ENCODE results near the gene TBX10.

The TBX10 gene

DNA sequence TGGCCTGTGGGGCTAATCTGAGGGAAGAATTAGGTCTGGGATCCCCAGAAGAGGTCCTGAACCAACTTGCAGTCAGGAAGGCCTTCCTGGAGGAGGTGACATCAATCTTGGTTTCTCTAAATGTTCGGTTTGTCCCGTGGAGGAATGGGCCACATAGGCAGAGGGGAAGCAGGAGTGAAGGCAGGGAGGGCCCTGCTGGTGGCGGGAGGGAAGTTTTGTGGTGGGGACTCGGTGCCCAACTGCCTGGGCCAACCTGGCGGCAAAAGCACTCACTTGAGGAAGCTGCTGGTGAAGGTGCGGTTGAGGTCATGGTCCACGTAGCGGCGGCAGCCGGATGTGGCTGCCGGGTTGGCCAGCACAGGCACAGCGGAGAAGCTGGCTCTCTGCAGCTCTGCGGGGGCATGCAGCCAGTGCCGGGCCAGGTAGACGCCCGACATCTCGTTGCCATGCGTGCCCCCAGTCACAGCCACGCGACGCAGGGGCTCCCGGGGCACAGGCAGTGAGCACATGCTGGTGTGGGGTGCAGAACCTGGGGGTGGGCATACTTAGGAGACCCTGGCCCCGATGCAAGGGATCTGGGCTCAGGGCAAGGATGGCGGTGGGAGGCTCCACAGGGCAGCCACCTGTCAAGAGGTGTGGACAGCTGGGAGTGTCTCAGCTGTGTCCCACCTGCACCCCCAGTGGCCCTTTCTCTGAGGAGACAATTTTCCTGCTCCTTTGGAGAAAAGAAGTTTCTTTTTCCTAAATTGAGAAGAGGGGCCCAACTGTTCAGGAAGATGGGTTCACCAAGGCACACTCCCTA, 7.2 kb upstream of the TBX10 start:
- Histone ChIP-seq H3K9ac (ENCODE audit: low read length) (peak overlapping the region; percentile 59), H3K36me3 (ENCODE audit: low read length) (no peaks in the 10 kb centered on the region), H3K4me3 (ENCODE audit: insufficient read depth, low read length, poor library complexity, severe bottlenecking) (peak overlapping the region; percentile 7), H3F3A (ENCODE audit: insufficient read depth) (peaks cover 42% of the 10 kb centered on the region), H3K9me2 (replicated peaks; ENCODE audit: insufficient read depth, low read length) (no peaks in the 10 kb centered on the region), H3K27ac (ENCODE audit: low read depth, low read length) (peak overlapping the region; percentile 97), H4K20me1 (ENCODE audit: low read depth, low read length) (no peaks in the 10 kb centered on the region), H2AFZ (ENCODE audit: low read depth, low read length, severe bottlenecking) (no peak overlapping the region), H3K4me2 (ENCODE audit: low read depth, low read length, poor library complexity, severe bottlenecking) (peak overlapping the region; percentile 61), H3K27me3 (ENCODE audit: low read length) (no peaks in the 10 kb centered on the region), H3K9me3 (ENCODE audit: insufficient read depth, low read length) (peaks cover 10% of the 10 kb centered on the region; the same call in 1 of the 2 replicates), H3K79me2 (ENCODE audit: insufficient read depth, low read length) (no peaks in the 10 kb centered on the region)
- TF ChIP-seq EZH2phosphoT487 (conservative IDR thresholded peaks at IDR 0.05; ENCODE audit: low read length), result no peak
- TF ChIP-seq, protein P1, sequence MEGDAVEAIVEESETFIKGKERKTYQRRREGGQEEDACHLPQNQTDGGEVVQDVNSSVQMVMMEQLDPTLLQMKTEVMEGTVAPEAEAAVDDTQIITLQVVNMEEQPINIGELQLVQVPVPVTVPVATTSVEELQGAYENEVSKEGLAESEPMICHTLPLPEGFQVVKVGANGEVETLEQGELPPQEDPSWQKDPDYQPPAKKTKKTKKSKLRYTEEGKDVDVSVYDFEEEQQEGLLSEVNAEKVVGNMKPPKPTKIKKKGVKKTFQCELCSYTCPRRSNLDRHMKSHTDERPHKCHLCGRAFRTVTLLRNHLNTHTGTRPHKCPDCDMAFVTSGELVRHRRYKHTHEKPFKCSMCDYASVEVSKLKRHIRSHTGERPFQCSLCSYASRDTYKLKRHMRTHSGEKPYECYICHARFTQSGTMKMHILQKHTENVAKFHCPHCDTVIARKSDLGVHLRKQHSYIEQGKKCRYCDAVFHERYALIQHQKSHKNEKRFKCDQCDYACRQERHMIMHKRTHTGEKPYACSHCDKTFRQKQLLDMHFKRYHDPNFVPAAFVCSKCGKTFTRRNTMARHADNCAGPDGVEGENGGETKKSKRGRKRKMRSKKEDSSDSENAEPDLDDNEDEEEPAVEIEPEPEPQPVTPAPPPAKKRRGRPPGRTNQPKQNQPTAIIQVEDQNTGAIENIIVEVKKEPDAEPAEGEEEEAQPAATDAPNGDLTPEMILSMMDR (IDR thresholded peaks at IDR 0.05; ENCODE audit: insufficient read depth, low read length, poor library complexity, severe bottlenecking), result no peak

GRCh38 chr11:67645521-67646461, 6.2 kb upstream of the TBX10 start:
- Histone ChIP-seq H3K9ac (ENCODE audit: low read length) (peak overlapping the region; percentile 59), H3K27me3 (ENCODE audit: low read length) (no peaks in the 10 kb centered on the region), H3K4me3 (ENCODE audit: insufficient read depth, low read length, poor library complexity, severe bottlenecking) (peak overlapping the region; percentile 43), H3K4me2 (ENCODE audit: low read depth, low read length, poor library complexity, severe bottlenecking) (peak overlapping the region; percentile 61), H3K36me3 (ENCODE audit: low read length) (no peaks in the 10 kb centered on the region), H3F3A (ENCODE audit: insufficient read depth) (peaks cover 35% of the 10 kb centered on the region), H3K27ac (ENCODE audit: low read depth, low read length) (peak overlapping the region; percentile 97), H2AFZ (ENCODE audit: low read depth, low read length, severe bottlenecking) (no peak overlapping the region), H3K79me2 (ENCODE audit: insufficient read depth, low read length) (no peaks in the 10 kb centered on the region), H3K9me3 (ENCODE audit: insufficient read depth, low read length) (peaks cover 10% of the 10 kb centered on the region; the same call in 1 of the 2 replicates), H4K20me1 (ENCODE audit: low read depth, low read length) (no peaks in the 10 kb centered on the region), H3K9me2 (replicated peaks; ENCODE audit: insufficient read depth, low read length) (no peaks in the 10 kb centered on the region)
- TF ChIP-seq, protein P1 (IDR thresholded peaks at IDR 0.05; ENCODE audit: insufficient read depth, low read length, poor library complexity, severe bottlenecking), result peak; percentile 46
- no peak for TF ChIP-seq EZH2phosphoT487 (conservative IDR thresholded peaks at IDR 0.05; ENCODE audit: low read length)

DNA sequence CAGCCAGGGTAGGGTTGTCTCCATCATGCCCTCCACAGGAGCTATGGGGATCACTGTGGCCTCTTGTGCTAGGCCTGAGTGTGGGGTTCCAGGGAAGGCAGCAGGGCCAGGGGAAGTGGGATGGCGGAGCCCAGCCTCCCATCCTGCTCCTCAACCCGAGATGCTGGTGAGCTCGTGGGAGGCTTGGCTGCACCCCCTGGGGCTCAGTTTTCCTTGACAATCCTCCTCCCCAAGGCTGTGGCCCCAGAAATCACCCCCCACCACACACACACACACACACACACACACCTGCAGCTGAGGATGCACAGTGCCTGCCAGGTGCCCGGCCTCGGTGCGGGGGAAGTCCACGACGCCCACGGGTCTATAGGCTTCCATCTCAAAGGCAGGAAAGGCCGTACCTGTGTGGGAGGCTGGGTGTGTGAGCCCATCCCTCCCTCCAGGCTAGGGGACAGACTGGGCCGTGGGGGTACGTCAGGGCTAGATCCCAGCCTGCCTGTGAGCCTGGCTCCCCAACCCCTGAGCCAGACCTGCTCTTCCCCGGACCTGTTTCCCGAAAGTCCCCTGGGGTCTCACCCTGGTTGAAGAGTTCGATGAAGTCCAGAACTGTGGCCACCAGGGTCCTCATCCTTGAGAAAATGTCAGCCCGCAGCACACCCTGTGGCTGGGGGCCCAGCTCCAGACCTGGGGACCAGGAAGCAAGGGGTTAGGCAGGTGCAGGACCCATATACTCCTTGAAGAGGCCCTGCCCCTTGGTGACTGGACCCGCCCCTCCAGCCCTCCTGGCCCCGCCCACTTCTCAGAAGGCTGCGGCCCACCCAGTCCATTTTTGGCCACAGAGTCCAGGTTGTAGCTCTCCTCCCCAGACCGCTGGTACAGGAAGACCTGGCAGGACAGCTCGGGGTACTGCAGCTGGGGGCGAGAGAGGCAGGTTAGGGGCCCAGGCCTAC, 5.2 kb upstream of the TBX10 start:
- Histone ChIP-seq H3K79me2 (ENCODE audit: insufficient read depth, low read length) (no peaks in the 10 kb centered on the region), H3K27me3 (ENCODE audit: low read length) (no peaks in the 10 kb centered on the region), H3K9me3 (ENCODE audit: insufficient read depth, low read length) (peaks cover 8% of the 10 kb centered on the region; the same call in 1 of the 2 replicates), H3K9me2 (replicated peaks; ENCODE audit: insufficient read depth, low read length) (no peaks in the 10 kb centered on the region), H4K20me1 (ENCODE audit: low read depth, low read length) (no peaks in the 10 kb centered on the region), H3K27ac (ENCODE audit: low read depth, low read length) (peak overlapping the region; percentile 97), H3K9ac (ENCODE audit: low read length) (peak overlapping the region; percentile 59), H3F3A (ENCODE audit: insufficient read depth) (peaks cover 32% of the 10 kb centered on the region), H3K4me2 (ENCODE audit: low read depth, low read length, poor library complexity, severe bottlenecking) (peak overlapping the region; percentile 61), H3K36me3 (ENCODE audit: low read length) (no peaks in the 10 kb centered on the region), H3K4me3 (ENCODE audit: insufficient read depth, low read length, poor library complexity, severe bottlenecking) (peak overlapping the region; percentile 43), H2AFZ (ENCODE audit: low read depth, low read length, severe bottlenecking) (no peak overlapping the region)
- no peak for TF ChIP-seq EZH2phosphoT487 (conservative IDR thresholded peaks at IDR 0.05; ENCODE audit: low read length)
- TF ChIP-seq, protein P1 (IDR thresholded peaks at IDR 0.05; ENCODE audit: insufficient read depth, low read length, poor library complexity, severe bottlenecking), result no peak
